Fibroblast of lung (primary cell): ENCODE measurements around the gene D2HGDH. TPM values are rescaled to one million over a fixed set of nuclear protein-coding genes. Genes with fewer than 3 reads are reported as not detected.

ENCODE experiments used
- DNase-seq, 2 donors: peaks; one replicate each; pipeline versions ENCODE4 v3.0.0 to v3.0.0-alpha.2; 2010; ENCODE audit warnings: low read depth in 2 of 2
- H2AFZ ChIP-seq: 2 replicates; pipeline ENCODE4 v1.5.1; 2012; ENCODE audit warnings: low read length, control low read depth, inconsistent platforms
- H3K27ac ChIP-seq: 2 replicates; pipeline ENCODE4 v1.5.1; 2011; ENCODE audit warnings: low read length, control low read depth; ENCODE audit not compliant: insufficient read depth
- H3K27me3 ChIP-seq: 2 replicates; pipeline ENCODE4 v1.5.1; 2011; ENCODE audit warnings: mild to moderate bottlenecking, low read length; ENCODE audit not compliant: control insufficient read depth, insufficient read depth
- H3K36me3 ChIP-seq: 2 replicates; pipeline ENCODE4 v1.5.1; 2011; ENCODE audit warnings: low read length; ENCODE audit not compliant: control insufficient read depth, insufficient read depth
- H3K4me1 ChIP-seq: 2 replicates; pipeline ENCODE4 v1.5.1; 2011; ENCODE audit warnings: low read length; ENCODE audit not compliant: control insufficient read depth, insufficient read depth; ENCODE audit errors: extremely low read depth
- H3K4me2 ChIP-seq: 2 replicates; pipeline ENCODE4 v1.5.1; 2011; ENCODE audit warnings: low read length, control low read depth; ENCODE audit not compliant: insufficient read depth; ENCODE audit errors: extremely low read depth
- H3K4me3 ChIP-seq, 4 experiments: fragments of 200-600 bp in 1 of 4; sonication (generic) in 1 of 4; replicated peaks in 1 of 4; 2 replicates each; pipeline ENCODE4 v1.5.1; 2011 to 2016; ENCODE audit warnings: low read length in 4 of 4, low read depth in 3 of 4, mild to moderate bottlenecking in 3 of 4, control low read depth in 2 of 4, inconsistent platforms in 1 of 4, mixed read lengths in 1 of 4; ENCODE audit not compliant: insufficient read depth in 1 of 4; ENCODE audit errors: control extremely low read depth in 1 of 4
- H3K79me2 ChIP-seq: 2 replicates; pipeline ENCODE4 v1.5.1; 2012; ENCODE audit warnings: mild to moderate bottlenecking, low read length, inconsistent platforms; ENCODE audit not compliant: control insufficient read depth, insufficient read depth
- H3K9ac ChIP-seq: 2 replicates; pipeline ENCODE4 v1.5.1; 2011; ENCODE audit warnings: mild to moderate bottlenecking, low read length, control low read depth; ENCODE audit not compliant: insufficient read depth
- H3K9me3 ChIP-seq: 2 replicates; pipeline ENCODE4 v1.5.1; 2012; ENCODE audit warnings: low read depth, low read length; ENCODE audit not compliant: control insufficient read depth, insufficient read depth
- H4K20me1 ChIP-seq: 2 replicates; pipeline ENCODE4 v1.5.1; 2011; ENCODE audit warnings: low read length; ENCODE audit not compliant: control insufficient read depth, insufficient read depth; ENCODE audit errors: extremely low read depth
- EZH2 ChIP-seq: IDR thresholded peaks from 2 replicates; pipeline ENCODE4 v1.5.1; 2012; ENCODE audit warnings: low read length, control low read depth, mild to moderate bottlenecking; ENCODE audit errors: missing control alignments
- polyA plus RNA-seq, 2 donors: library from polyadenylated mRNA; depleted of rRNA in 1 of 2; stranded (reverse) in 1 of 2; unstranded in 1 of 2; fragments of >200 nt; gene quantifications; 2 replicates each; pipeline ENCODE4 v1.2.1, GENCODE V29; 2011 to 2012; ENCODE audit warnings: missing spikeins in 1 of 2
- total RNA-seq: library from RNA; depleted of rRNA; stranded (reverse); fragments of >200 nt; gene quantifications from 2 replicates; pipeline ENCODE4 v1.2.1, GENCODE V29; 2014
- TF ChIP-seq, protein P1 (sequence below), 2 donors: IDR thresholded peaks in 1 of 2; conservative IDR thresholded peaks in 1 of 2; 1 replicate in 1 of 2; 2 replicates in 1 of 2; pipeline ENCODE4 v1.5.1; 2011 to 2012; ENCODE audit warnings: low read length in 2 of 2, control low read depth in 1 of 2, inconsistent platforms in 1 of 2, low read depth in 1 of 2, mild to moderate bottlenecking in 1 of 2

The D2HGDH gene
- total and polyA plus RNA-seq, 2 donors (not counting 1 experiment from before 2014, with no cell fraction given), result 5.7 to 28.4 TPM

DNA sequence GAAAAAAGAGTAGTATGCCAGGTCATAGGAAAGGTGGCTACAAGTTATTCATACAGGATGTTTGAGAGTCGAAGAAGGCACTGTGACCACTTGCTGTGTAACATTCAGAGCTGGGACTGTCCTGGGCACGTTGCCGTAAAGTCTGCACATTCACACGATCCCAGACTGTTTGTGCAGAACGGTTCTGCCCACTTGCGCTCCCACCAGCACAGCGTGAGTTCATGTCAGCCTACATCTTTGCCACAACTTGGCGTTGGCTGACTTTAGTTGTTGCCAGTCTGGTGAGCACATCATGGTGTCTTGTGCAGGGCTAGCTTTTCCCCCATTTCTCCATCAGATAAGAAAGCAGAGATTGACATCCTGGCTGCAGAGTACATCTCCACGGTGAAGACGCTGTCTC lies 25.6 kb upstream of the D2HGDH start:
- Histone ChIP-seq H2AFZ (no peak overlapping the region), H3K4me3 (no peak overlapping the region), H3K79me2 (no peaks in the 10 kb centered on the region), H3K4me1 (no peaks in the 10 kb centered on the region), H3K4me2 (no peak overlapping the region), H4K20me1 (no peaks in the 10 kb centered on the region), H3K36me3 (peaks cover 12% of the 10 kb centered on the region), H3K27ac (no peak overlapping the region), H3K9ac (no peak overlapping the region), H3K27me3 (no peaks in the 10 kb centered on the region), H3K9me3 (no peaks in the 10 kb centered on the region)
- TF ChIP-seq, protein P1, sequence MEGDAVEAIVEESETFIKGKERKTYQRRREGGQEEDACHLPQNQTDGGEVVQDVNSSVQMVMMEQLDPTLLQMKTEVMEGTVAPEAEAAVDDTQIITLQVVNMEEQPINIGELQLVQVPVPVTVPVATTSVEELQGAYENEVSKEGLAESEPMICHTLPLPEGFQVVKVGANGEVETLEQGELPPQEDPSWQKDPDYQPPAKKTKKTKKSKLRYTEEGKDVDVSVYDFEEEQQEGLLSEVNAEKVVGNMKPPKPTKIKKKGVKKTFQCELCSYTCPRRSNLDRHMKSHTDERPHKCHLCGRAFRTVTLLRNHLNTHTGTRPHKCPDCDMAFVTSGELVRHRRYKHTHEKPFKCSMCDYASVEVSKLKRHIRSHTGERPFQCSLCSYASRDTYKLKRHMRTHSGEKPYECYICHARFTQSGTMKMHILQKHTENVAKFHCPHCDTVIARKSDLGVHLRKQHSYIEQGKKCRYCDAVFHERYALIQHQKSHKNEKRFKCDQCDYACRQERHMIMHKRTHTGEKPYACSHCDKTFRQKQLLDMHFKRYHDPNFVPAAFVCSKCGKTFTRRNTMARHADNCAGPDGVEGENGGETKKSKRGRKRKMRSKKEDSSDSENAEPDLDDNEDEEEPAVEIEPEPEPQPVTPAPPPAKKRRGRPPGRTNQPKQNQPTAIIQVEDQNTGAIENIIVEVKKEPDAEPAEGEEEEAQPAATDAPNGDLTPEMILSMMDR (conservative IDR thresholded peaks at IDR 0.05 in 1 of 2, IDR thresholded peaks at IDR 0.05 in 1 of 2; ENCODE audit: low read depth in 1 of 2, low read length in 2 of 2), result no peak
- TF ChIP-seq EZH2, result no peak
- DNase-seq, result no peak

DNA sequence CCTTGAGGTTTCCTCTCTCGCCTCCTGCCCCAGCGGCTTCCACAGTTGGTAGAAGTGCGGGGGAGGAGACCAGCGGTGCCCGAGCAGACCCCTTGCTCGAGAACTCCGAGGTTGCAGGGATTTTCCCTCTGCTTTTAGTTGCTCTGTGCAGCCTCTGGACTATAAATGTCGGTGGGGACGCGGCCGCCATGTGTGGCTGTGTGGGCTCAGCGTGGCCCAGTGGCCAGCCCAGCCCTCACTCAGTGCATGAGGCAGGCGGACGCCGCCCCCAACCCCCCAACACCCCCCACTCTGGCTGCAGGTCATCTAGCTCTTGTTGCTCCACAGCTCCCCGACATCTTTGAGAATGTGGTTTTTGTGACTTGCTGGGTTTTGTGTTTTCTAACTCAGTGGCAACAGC lies 15.3 kb upstream of the D2HGDH start:
- DNase-seq, result no peak
- Histone ChIP-seq H2AFZ (no peak overlapping the region), H3K9ac (no peak overlapping the region), H3K27me3 (no peaks in the 10 kb centered on the region), H3K36me3 (peaks cover 16% of the 10 kb centered on the region), H3K9me3 (no peaks in the 10 kb centered on the region), H3K4me2 (no peak overlapping the region), H3K27ac (no peak overlapping the region), H3K79me2 (no peaks in the 10 kb centered on the region), H3K4me1 (no peaks in the 10 kb centered on the region), H4K20me1 (no peaks in the 10 kb centered on the region), H3K4me3 (no peak overlapping the region)
- TF ChIP-seq, protein P1 (conservative IDR thresholded peaks at IDR 0.05 in 1 of 2, IDR thresholded peaks at IDR 0.05 in 1 of 2; ENCODE audit: low read depth in 1 of 2, low read length in 2 of 2), result no peak
- no peak for TF ChIP-seq EZH2

DNA sequence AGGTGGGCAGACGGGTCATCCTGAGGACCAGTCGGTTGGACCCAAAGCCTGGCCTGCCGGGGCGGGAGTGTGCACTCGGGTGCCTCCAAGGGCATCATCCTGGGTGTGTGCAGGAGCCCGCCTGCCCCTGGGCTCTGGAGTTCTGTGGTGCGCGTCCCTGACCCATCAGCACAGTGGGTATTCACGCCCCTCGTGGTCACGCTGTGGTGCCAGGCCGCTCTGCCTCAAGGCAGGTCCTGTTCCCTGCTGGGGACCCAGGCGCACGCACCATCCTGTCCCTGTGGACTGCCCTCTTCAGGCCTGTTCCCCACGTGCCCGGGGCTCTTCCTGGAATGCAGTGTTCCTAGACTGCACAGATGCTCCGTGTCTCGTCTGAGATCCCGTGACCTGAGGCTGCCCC lies 14.3 kb upstream of the D2HGDH start:
- DNase-seq, result no peak
- no peak for TF ChIP-seq EZH2
- TF ChIP-seq, protein P1 (conservative IDR thresholded peaks at IDR 0.05 in 1 of 2, IDR thresholded peaks at IDR 0.05 in 1 of 2; ENCODE audit: low read depth in 1 of 2, low read length in 2 of 2), result no peak
- no peak overlapping the region for H3K9ac ChIP-seq
- H3K27ac ChIP-seq, result no peak overlapping the region
- no peak overlapping the region for H3K4me2 ChIP-seq
- H3K4me1 ChIP-seq, result no peaks in the 10 kb centered on the region
- H3K36me3 ChIP-seq, result peaks cover 16% of the 10 kb centered on the region
- no peak overlapping the region for H3K4me3 ChIP-seq
- no peaks in the 10 kb centered on the region for H3K79me2 ChIP-seq
- H3K9me3 ChIP-seq, result no peaks in the 10 kb centered on the region
- H2AFZ ChIP-seq, result no peak overlapping the region
- H3K27me3 ChIP-seq, result no peaks in the 10 kb centered on the region
- H4K20me1 ChIP-seq, result no peaks in the 10 kb centered on the region
